Measurements from ENCODE around the gene OR1K1. TPM values are rescaled to one million over a fixed set of nuclear protein-coding genes. Genes with fewer than 3 reads are reported as not detected.
A peak's percentile ranks its signal among the peaks of the same experiment; 100 is the strongest.
"Not testable (repeated sequence)": the region's sequence is repeated elsewhere in the genome, so short reads cannot be mapped to it uniquely, and the experiment has no call there.

The OR1K1 gene
- total RNA-seq, 1 donor from 2014 or later = not detected

GRCh38 chr9:122819791-122820489 is 20.0 kb downstream of the OR1K1 start:
- H3K36me3 Mint-ChIP-seq (ENCODE audit: low read depth) = peaks cover 34% of the 10 kb centered on the region
- H3K9me3 Mint-ChIP-seq = no peaks in the 10 kb centered on the region
- H3K4me3 Mint-ChIP-seq = no peak overlapping the region
- H3K27me3 Mint-ChIP-seq (ENCODE audit: insufficient read depth) = no peaks in the 10 kb centered on the region
- peaks cover 55% of the 10 kb centered on the region for H3K4me1 Mint-ChIP-seq (ENCODE audit: low read depth)
- DNase-seq (ENCODE audit: low spot score) = no peak
- H3K27ac Mint-ChIP-seq = no peak overlapping the region
- intact Hi-C loops (cut with micrococcal nuclease) = no loop called here

DNA sequence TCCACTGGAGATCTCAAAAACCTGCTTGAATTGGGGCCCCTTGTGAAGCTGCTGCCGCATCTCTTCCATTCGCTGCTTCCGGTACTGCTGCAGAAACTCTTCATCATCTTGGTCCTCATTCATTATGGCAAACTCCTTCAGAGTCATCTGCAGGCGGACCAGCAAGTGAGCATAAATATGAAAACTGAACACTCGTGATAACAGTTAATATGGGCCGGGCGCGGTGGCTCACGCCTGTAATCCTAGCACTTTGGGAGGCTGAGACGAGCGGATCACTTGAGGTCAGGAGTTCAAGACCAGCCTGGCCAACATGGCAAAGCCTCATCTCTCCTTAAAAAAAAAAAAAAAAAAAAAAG is 20.5 kb downstream of the OR1K1 start:
- Mint-ChIP-seq H3K27ac (no peak overlapping the region), H3K9me3 (no peaks in the 10 kb centered on the region), H3K4me3 (no peak overlapping the region), H3K27me3 (ENCODE audit: insufficient read depth) (no peaks in the 10 kb centered on the region), H3K36me3 (ENCODE audit: low read depth) (peaks cover 32% of the 10 kb centered on the region), H3K4me1 (ENCODE audit: low read depth) (peaks cover 56% of the 10 kb centered on the region)
- intact Hi-C loops (cut with micrococcal nuclease) = no loop called here
- no peak for DNase-seq (ENCODE audit: low spot score)

GRCh38 chr9:122821278-122821943 is 21.5 kb downstream of the OR1K1 start:
- Mint-ChIP-seq H3K27ac (no peak overlapping the region), H3K4me3 (no peak overlapping the region), H3K9me3 (no peaks in the 10 kb centered on the region), H3K36me3 (ENCODE audit: low read depth) (peaks cover 33% of the 10 kb centered on the region), H3K4me1 (ENCODE audit: low read depth) (peaks cover 52% of the 10 kb centered on the region), H3K27me3 (ENCODE audit: insufficient read depth) (no peaks in the 10 kb centered on the region)
- intact Hi-C loops (cut with micrococcal nuclease) = no loop called here
- DNase-seq (ENCODE audit: low spot score) = no peak

DNA sequence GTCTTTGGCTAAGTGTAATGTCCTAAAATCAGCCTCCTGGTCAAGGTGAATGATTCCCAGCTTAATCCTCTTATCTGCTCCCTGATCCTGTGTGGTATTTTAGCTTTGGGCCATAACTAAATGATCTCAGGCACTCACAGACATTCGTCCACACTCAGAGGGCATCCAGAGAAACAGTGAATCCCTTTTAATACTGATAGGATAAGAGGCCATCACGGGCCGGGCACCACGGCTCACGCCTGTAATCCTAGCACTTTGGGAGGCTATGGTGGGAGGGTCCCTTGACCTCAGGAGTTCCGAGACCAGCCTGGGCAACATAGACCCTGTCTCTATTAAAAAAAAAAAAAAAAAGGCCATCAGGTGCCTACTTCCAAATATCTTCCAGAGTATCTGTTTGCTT is 22.1 kb downstream of the OR1K1 start:
- H3K4me3 Mint-ChIP-seq = no peak overlapping the region
- no peak overlapping the region for H3K27ac Mint-ChIP-seq
- H3K27me3 Mint-ChIP-seq (ENCODE audit: insufficient read depth) = no peaks in the 10 kb centered on the region
- intact Hi-C loops (cut with micrococcal nuclease) = no loop called here
- H3K9me3 Mint-ChIP-seq = no peaks in the 10 kb centered on the region
- H3K4me1 Mint-ChIP-seq (ENCODE audit: low read depth) = peaks cover 52% of the 10 kb centered on the region
- H3K36me3 Mint-ChIP-seq (ENCODE audit: low read depth) = peaks cover 34% of the 10 kb centered on the region
- DNase-seq (ENCODE audit: low spot score) = no peak

GRCh38 chr9:122822938-122823337 is 23.0 kb downstream of the OR1K1 start:
- Mint-ChIP-seq H3K27me3 (ENCODE audit: insufficient read depth) (no peaks in the 10 kb centered on the region), H3K4me1 (ENCODE audit: low read depth) (peaks cover 55% of the 10 kb centered on the region), H3K36me3 (ENCODE audit: low read depth) (peaks cover 34% of the 10 kb centered on the region), H3K9me3 (no peaks in the 10 kb centered on the region), H3K4me3 (no peak overlapping the region), H3K27ac (peak overlapping the region; percentile 35)
- DNase-seq (ENCODE audit: low spot score) = no peak
- intact Hi-C loops (cut with micrococcal nuclease) = no loop called here

- Mint-ChIP-seq H3K9me3 (no peaks in the 10 kb centered on the region), H3K4me1 (ENCODE audit: low read depth) (peaks cover 36% of the 10 kb centered on the region), H3K4me3 (peak overlapping the region; percentile 96), H3K36me3 (ENCODE audit: low read depth) (peaks cover 16% of the 10 kb centered on the region), H3K27ac (peak overlapping the region; percentile 84), H3K27me3 (ENCODE audit: insufficient read depth) (no peaks in the 10 kb centered on the region)
- intact Hi-C loops (cut with micrococcal nuclease) = loop anchor here (1.0 to 5.0 kb wide), 11 partner anchors 17 to 735 kb away; partner anchors contain the start of genes MORN5, MRRF, NDUFA8 and RBM18
- no peak for DNase-seq (ENCODE audit: low spot score)
These were observed 27.8 kb downstream of the OR1K1 start for GRCh38 chr9:122827761-122828093.

- intact Hi-C loops (cut with micrococcal nuclease) = loop anchor here (1.0 to 5.0 kb wide), 11 partner anchors 18 to 736 kb away; partner anchors contain the start of genes MORN5, MRRF, NDUFA8 and RBM18
- not testable (repeated sequence) for H3K36me3 Mint-ChIP-seq (ENCODE audit: low read depth); H3K27me3 Mint-ChIP-seq (ENCODE audit: insufficient read depth); H3K9me3 Mint-ChIP-seq; DNase-seq (ENCODE audit: low spot score)
- Mint-ChIP-seq H3K4me3 (peak overlapping the region; percentile 96), H3K27ac (peak overlapping the region; percentile 84), H3K4me1 (ENCODE audit: low read depth) (peaks cover 28% of the 10 kb centered on the region)
These were observed 29.0 kb downstream of the OR1K1 start for GRCh38 chr9:122828965-122829284.

GRCh38 chr9:122832194-122832593 is 32.3 kb downstream of the OR1K1 start:
- Mint-ChIP-seq H3K36me3 (ENCODE audit: low read depth) (no peaks in the 10 kb centered on the region), H3K4me3 (no peak overlapping the region), H3K27me3 (ENCODE audit: insufficient read depth) (no peaks in the 10 kb centered on the region), H3K4me1 (ENCODE audit: low read depth) (peaks cover 15% of the 10 kb centered on the region), H3K27ac (no peak overlapping the region), H3K9me3 (no peaks in the 10 kb centered on the region)
- DNase-seq (ENCODE audit: low spot score) = no peak
- intact Hi-C loops (cut with micrococcal nuclease) = no loop called here

GRCh38 chr9:122835313-122835731 is 35.4 kb downstream of the OR1K1 start:
- DNase-seq (ENCODE audit: low spot score) = no peak

DNA sequence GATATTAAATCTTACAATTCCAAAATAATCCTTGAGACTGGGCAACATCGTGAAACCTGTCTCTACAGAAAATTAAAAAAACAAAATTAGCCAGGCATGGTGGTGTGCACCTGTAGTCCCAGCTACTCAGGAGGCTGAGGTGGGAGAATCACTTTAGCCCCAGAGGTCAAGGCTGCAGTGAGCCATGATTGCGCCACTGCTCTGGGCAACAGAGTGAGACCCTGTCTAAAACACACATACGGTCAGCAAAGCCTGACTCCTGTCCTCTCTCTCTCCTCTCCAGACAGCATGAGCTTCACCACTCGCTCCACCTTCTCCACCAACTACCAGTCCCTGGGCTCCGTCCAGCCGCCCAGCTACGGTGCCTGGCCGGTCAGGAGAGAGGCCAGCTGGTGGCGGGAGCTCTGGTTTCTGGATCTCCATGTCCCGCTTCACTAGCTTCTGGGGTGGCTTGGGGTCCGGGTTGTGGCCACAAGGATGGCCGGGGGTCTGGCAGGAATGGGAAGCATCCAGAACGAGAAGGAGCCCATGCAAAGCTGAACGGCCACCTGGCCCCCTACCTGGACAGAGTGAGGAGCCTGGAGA is 37.4 kb downstream of the OR1K1 start:
- Mint-ChIP-seq H3K4me1 (ENCODE audit: low read depth) (peaks cover 13% of the 10 kb centered on the region), H3K36me3 (ENCODE audit: low read depth) (peaks cover 2% of the 10 kb centered on the region), H3K4me3 (no peak overlapping the region), H3K9me3 (no peaks in the 10 kb centered on the region), H3K27ac (no peak overlapping the region), H3K27me3 (ENCODE audit: insufficient read depth) (peaks cover 2% of the 10 kb centered on the region)
- intact Hi-C loops (cut with micrococcal nuclease) = no loop called here
- DNase-seq (ENCODE audit: low spot score) = no peak

More at GRCh38 chr9:122835313-122835731, 35.4 kb downstream of the OR1K1 start:
- H3K4me3 Mint-ChIP-seq = peak overlapping the region; percentile 59
- peak overlapping the region; percentile 32 for H3K27ac Mint-ChIP-seq
- peaks cover 13% of the 10 kb centered on the region for H3K4me1 Mint-ChIP-seq (ENCODE audit: low read depth)
- no peaks in the 10 kb centered on the region for H3K27me3 Mint-ChIP-seq (ENCODE audit: insufficient read depth)
- H3K9me3 Mint-ChIP-seq = no peaks in the 10 kb centered on the region
- H3K36me3 Mint-ChIP-seq (ENCODE audit: low read depth) = peaks cover 2% of the 10 kb centered on the region
- intact Hi-C loops (cut with micrococcal nuclease) = no loop called here

- H3K4me3 Mint-ChIP-seq; H3K36me3 Mint-ChIP-seq (ENCODE audit: low read depth); DNase-seq (ENCODE audit: low spot score); H3K27me3 Mint-ChIP-seq (ENCODE audit: insufficient read depth); H3K9me3 Mint-ChIP-seq; H3K27ac Mint-ChIP-seq; intact Hi-C loops (cut with micrococcal nuclease): not testable (repeated sequence)
- H3K4me1 Mint-ChIP-seq (ENCODE audit: low read depth) = peaks cover 13% of the 10 kb centered on the region
These were observed 38.5 kb downstream of the OR1K1 start for GRCh38 chr9:122838441-122838840.

GRCh38 chr9:122841501-122841900 is 41.6 kb downstream of the OR1K1 start:
- no peak overlapping the region for H3K27ac Mint-ChIP-seq
- H3K4me1 Mint-ChIP-seq (ENCODE audit: low read depth) = peaks cover 22% of the 10 kb centered on the region
- intact Hi-C loops (cut with micrococcal nuclease) = no loop called here
- H3K36me3 Mint-ChIP-seq (ENCODE audit: low read depth) = peaks cover 18% of the 10 kb centered on the region
- no peak overlapping the region for H3K4me3 Mint-ChIP-seq
- no peaks in the 10 kb centered on the region for H3K9me3 Mint-ChIP-seq
- no peak for DNase-seq (ENCODE audit: low spot score)
- H3K27me3 Mint-ChIP-seq (ENCODE audit: insufficient read depth) = peaks cover 2% of the 10 kb centered on the region

GRCh38 chr9:122844137-122844536 is 44.2 kb downstream of the OR1K1 start:
- intact Hi-C loops (cut with micrococcal nuclease) = no loop called here
- H3K4me3 Mint-ChIP-seq = no peak overlapping the region
- H3K9me3 Mint-ChIP-seq = no peaks in the 10 kb centered on the region
- H3K27ac Mint-ChIP-seq = no peak overlapping the region
- peaks cover 24% of the 10 kb centered on the region for H3K36me3 Mint-ChIP-seq (ENCODE audit: low read depth)
- peaks cover 2% of the 10 kb centered on the region for H3K27me3 Mint-ChIP-seq (ENCODE audit: insufficient read depth)
- H3K4me1 Mint-ChIP-seq (ENCODE audit: low read depth) = peaks cover 41% of the 10 kb centered on the region
- no peak for DNase-seq (ENCODE audit: low spot score)

All from activated T-helper 1 cell treated with anti-CD3 and anti-CD28 coated beads, Interleukin-12 subunit alpha, Interleukin-12 subunit beta, Interleukin-2, Interleukin-4 antibody, amounts not matched to agents 30 ng/mL and 10 ng/mL and 1 ng/mL, durations not matched to agents 14 hours and 24 hours and 36 hours (primary cell).